Common myeloid progenitor, CD34-positive (primary cell): ENCODE results near the gene P2RY14.

ENCODE experiments used
- CTCF ChIA-PET: fragments of 350-600 bp; sonication (Branson Sonifier 250); formaldehyde crosslinking; loops from one replicate; lab custom pipeline; 2021; ENCODE audit warnings: antibody characterized with exemption; lab: Charles Lee
- POLR2A ChIA-PET: fragments of 350-600 bp; sonication (Branson Sonifier 250); formaldehyde crosslinking; loops from one replicate; lab custom pipeline; 2021; ENCODE audit warnings: antibody characterized with exemption; lab: Charles Lee
- DNase-seq, 3 donors: peaks; one replicate each; pipeline versions ENCODE4 v3.0.0 to v3.0.0-alpha.2; 2013
- H3K27ac ChIP-seq, 2 experiments: 1 replicate in 1 of 2; 2 replicates in 1 of 2; pipeline ENCODE4 v1.7.0; 2013; ENCODE audit warnings: inconsistent platforms in 2 of 2, low read length in 2 of 2, mild to moderate bottlenecking in 2 of 2, low read depth in 1 of 2, moderate library complexity in 1 of 2; ENCODE audit not compliant: severe bottlenecking in 2 of 2, insufficient read depth in 1 of 2, poor library complexity in 1 of 2
- H3K27me3 ChIP-seq, 5 experiments: replicated peaks in 2 of 5; 1 replicate in 3 of 5; 2 replicates in 2 of 5; pipeline versions ENCODE4 v1.6.1 to v1.7.0; 2013; ENCODE audit warnings: low read length in 4 of 5, mild to moderate bottlenecking in 2 of 5, moderate library complexity in 2 of 5, inconsistent platforms in 1 of 5; ENCODE audit not compliant: insufficient read depth in 5 of 5, control insufficient read depth in 4 of 5
- H3K36me3 ChIP-seq, 4 experiments: 1 replicate in 2 of 4; 2 replicates in 2 of 4; pipeline versions ENCODE4 v1.6.1 to v1.7.0; 2013; ENCODE audit warnings: low read length in 3 of 4, control low read depth in 1 of 4, mild to moderate bottlenecking in 1 of 4; ENCODE audit not compliant: control insufficient read depth in 4 of 4, insufficient read depth in 4 of 4
- H3K4me1 ChIP-seq, 4 experiments: 1 replicate in 3 of 4; 2 replicates in 1 of 4; pipeline versions ENCODE4 v1.6.1 to v1.7.1; 2013; ENCODE audit warnings: low read length in 3 of 4, mild to moderate bottlenecking in 3 of 4, control low read depth in 1 of 4, inconsistent platforms in 1 of 4, moderate library complexity in 1 of 4; ENCODE audit not compliant: control insufficient read depth in 4 of 4, insufficient read depth in 4 of 4; ENCODE audit errors: control extremely low read depth in 1 of 4
- H3K4me3 ChIP-seq, 7 experiments: 1 replicate in 4 of 7; 2 replicates in 3 of 7; pipeline versions ENCODE4 v1.5.1 to v1.7.0; 2013; ENCODE audit warnings: mild to moderate bottlenecking in 7 of 7, low read length in 6 of 7, moderate library complexity in 6 of 7, inconsistent platforms in 2 of 7, low read depth in 2 of 7, control low read depth in 1 of 7; ENCODE audit not compliant: insufficient read depth in 4 of 7, control insufficient read depth in 1 of 7; ENCODE audit errors: extremely low read depth in 1 of 7
- H3K9me3 ChIP-seq, 5 experiments: 1 replicate in 4 of 5; 2 replicates in 1 of 5; pipeline versions ENCODE4 v1.6.1 to v1.7.1; 2013; ENCODE audit warnings: low read length in 4 of 5, mild to moderate bottlenecking in 2 of 5, inconsistent platforms in 1 of 5, low read depth in 1 of 5, moderate library complexity in 1 of 5; ENCODE audit not compliant: control insufficient read depth in 4 of 5, insufficient read depth in 2 of 5; ENCODE audit errors: control extremely low read depth in 1 of 5
- WGBS: methylation state at CpG from one replicate; pipeline ENCODE4 v1.1.5; 2013; ENCODE audit not compliant: insufficient coverage; 5-methylcytosine and 5-hydroxymethylcytosine counted together

The P2RY14 gene

DNA sequence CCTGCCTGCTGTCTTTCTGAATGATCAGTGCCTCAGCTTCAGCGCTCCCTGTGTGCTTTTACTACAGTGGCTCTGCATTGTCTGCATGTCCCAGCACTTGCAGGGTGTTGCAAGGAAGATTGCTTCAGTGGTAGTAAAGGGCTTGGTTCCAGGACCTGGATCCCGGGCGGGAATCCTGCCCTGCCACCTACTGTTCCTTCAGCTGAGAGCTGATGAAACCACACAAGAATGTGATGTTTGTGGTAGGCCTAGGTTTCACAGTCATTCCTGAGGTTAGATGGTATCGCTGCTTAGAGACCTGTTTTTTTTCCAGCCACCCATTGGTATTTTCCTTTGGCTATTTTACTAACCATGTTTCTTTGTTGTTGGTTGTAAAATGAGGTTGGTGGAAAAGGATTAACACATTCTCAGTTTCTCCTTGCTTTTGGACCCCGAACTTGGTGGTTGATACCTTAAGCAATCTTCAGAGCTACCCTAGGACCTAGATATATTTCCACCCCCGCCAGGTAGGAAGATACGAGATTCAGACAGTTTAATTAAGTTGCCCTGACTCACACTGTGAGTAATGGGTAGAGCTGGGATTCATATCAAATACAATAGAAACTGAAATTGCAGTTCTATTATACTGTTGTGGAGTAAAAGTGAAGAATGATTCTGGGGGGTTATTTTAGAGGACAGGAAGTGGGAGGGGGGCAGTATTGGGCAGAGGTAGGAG, 26.9 kb upstream of the P2RY14 start:
- no peak overlapping the region for H3K4me3 ChIP-seq
- H3K4me1 ChIP-seq, result peaks cover 0 to 3% (median 0%) of the 10 kb centered on the region in 4 experiments
- no peak for DNase-seq
- ChIA-PET CTCF (interaction anchor here (0.6 to 1.8 kb wide), 7 partner anchors 8 to 357 kb away, joined by 3 to 6 read pairs (median 3); no protein-coding TSS in a partner anchor), POLR2A (no interaction called here)
- H3K27ac ChIP-seq, result no peak overlapping the region
- H3K27me3 ChIP-seq, result no peaks in the 10 kb centered on the region
- no peaks in the 10 kb centered on the region for H3K9me3 ChIP-seq
- peaks cover 0 to 10% (median 4%) of the 10 kb centered on the region in 4 experiments for H3K36me3 ChIP-seq
- 96% methylated on average over 3 of the region's 7 CpGs for WGBS

GRCh38 chr3:151303751-151304150, 25.4 kb upstream of the P2RY14 start:
- ChIA-PET POLR2A (no interaction called here), CTCF (interaction anchor here (1.1 kb wide), 1 partner anchor 42 kb away, joined by 3 read pairs; no protein-coding TSS in a partner anchor)
- H3K27ac ChIP-seq, result no peak overlapping the region
- no peak overlapping the region for H3K4me3 ChIP-seq
- DNase-seq, result no peak
- no peaks in the 10 kb centered on the region for H3K27me3 ChIP-seq
- peaks cover 0 to 10% (median 5%) of the 10 kb centered on the region in 4 experiments for H3K36me3 ChIP-seq
- H3K9me3 ChIP-seq, result no peaks in the 10 kb centered on the region
- peaks cover 0 to 3% (median 0%) of the 10 kb centered on the region in 4 experiments for H3K4me1 ChIP-seq
- WGBS, result 100% methylated on average over 1 of the region's 2 CpGs

DNA sequence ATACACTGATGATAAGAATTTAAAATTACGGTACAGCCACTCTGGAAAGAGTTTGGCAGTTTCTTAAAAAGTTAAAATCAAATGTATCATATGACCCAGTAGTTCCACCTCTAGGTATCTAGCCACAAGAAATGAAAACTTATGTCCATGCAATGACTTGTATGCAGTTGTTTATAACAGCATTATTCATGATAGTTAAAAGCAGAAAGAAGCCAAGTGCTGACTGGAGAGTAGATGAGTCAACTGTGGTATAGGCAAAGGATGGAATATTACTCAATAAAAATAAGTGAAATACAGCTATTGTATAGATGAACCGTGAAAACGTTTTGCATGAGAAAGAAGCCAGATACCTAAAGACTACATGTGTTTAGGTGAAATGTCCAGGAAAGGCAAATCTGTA, 23.4 kb upstream of the P2RY14 start:
- WGBS, result 96% methylated on average over 2 of the region's 3 CpGs
- ChIA-PET CTCF (interaction anchor here (0.9 kb wide), 1 partner anchor 9 kb away, joined by 3 read pairs; no protein-coding TSS in a partner anchor), POLR2A (no interaction called here)
- Histone ChIP-seq H3K36me3 (peaks cover 0 to 10% (median 5%) of the 10 kb centered on the region in 4 experiments), H3K4me3 (no peak overlapping the region), H3K27me3 (no peaks in the 10 kb centered on the region), H3K9me3 (no peaks in the 10 kb centered on the region), H3K27ac (no peak overlapping the region), H3K4me1 (peaks cover 0 to 3% (median 0%) of the 10 kb centered on the region in 4 experiments)
- DNase-seq, result no peak

DNA sequence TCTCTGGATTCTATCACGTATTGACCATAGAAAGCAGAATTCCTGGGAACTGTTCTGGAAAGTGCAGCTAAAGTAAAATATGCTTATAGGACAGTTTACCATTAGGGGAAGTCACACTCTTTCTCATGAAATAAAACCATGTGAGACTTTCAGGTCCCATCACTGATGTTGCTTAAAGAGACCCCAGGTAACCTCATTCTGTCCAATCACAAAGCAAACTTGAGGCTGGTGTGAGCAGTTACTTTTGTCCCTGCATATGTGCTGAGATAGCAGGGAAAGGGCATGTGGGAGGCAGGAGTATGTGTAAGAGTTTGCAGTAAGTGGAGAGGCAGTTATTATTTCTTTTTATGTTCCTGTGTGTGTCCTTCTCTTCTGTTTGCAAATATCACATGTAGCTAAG, 22.2 kb upstream of the P2RY14 start:
- peaks cover 0 to 13% (median 6%) of the 10 kb centered on the region in 4 experiments for H3K36me3 ChIP-seq
- DNase-seq, result no peak
- no peak overlapping the region for H3K27ac ChIP-seq
- H3K9me3 ChIP-seq, result no peaks in the 10 kb centered on the region
- no peak overlapping the region for H3K4me3 ChIP-seq
- H3K27me3 ChIP-seq, result no peaks in the 10 kb centered on the region
- ChIA-PET CTCF (interaction anchor here (1.1 to 1.8 kb wide), 2 partner anchors 8 to 73 kb away, joined by 4 to 5 read pairs; no protein-coding TSS in a partner anchor), POLR2A (no interaction called here)
- H3K4me1 ChIP-seq, result peaks cover 0 to 3% (median 0%) of the 10 kb centered on the region in 4 experiments
- WGBS, result no CpG with 5 or more reads among the region's 1 CpG

GRCh38 chr3:151299006-151299405, 20.7 kb upstream of the P2RY14 start:
- POLR2A ChIA-PET, result no interaction called here
- WGBS, result 100% methylated on average over 1 of the region's 2 CpGs

GRCh38 chr3:151297429-151297828, 19.1 kb upstream of the P2RY14 start:
- WGBS, result 0% methylated on average over 1 of the region's 2 CpGs
- H3K27me3 ChIP-seq, result no peaks in the 10 kb centered on the region
- H3K4me1 ChIP-seq, result no peaks in the 10 kb centered on the region
- no peak for DNase-seq
- peaks cover 0 to 17% (median 3%) of the 10 kb centered on the region in 4 experiments for H3K36me3 ChIP-seq
- no peak overlapping the region for H3K4me3 ChIP-seq
- CTCF ChIA-PET, result interaction anchor here (1.2 to 1.8 kb wide), 2 partner anchors 14 to 23 kb away, joined by 3 to 4 read pairs; no protein-coding TSS in a partner anchor
- POLR2A ChIA-PET, result no interaction called here
- H3K9me3 ChIP-seq, result no peaks in the 10 kb centered on the region
- no peak overlapping the region for H3K27ac ChIP-seq

More at GRCh38 chr3:151299006-151299405, 20.7 kb upstream of the P2RY14 start:
- Histone ChIP-seq H3K4me3 (no peak overlapping the region), H3K27me3 (no peaks in the 10 kb centered on the region), H3K9me3 (no peaks in the 10 kb centered on the region), H3K27ac (no peak overlapping the region), H3K36me3 (peaks cover 0 to 20% (median 6%) of the 10 kb centered on the region in 4 experiments), H3K4me1 (no peaks in the 10 kb centered on the region)
- DNase-seq, result no peak
- CTCF ChIA-PET, result interaction anchor here (0.9 to 1.9 kb wide), 5 partner anchors 9 to 30 kb away, joined by 3 to 4 read pairs (median 3); no protein-coding TSS in a partner anchor

DNA sequence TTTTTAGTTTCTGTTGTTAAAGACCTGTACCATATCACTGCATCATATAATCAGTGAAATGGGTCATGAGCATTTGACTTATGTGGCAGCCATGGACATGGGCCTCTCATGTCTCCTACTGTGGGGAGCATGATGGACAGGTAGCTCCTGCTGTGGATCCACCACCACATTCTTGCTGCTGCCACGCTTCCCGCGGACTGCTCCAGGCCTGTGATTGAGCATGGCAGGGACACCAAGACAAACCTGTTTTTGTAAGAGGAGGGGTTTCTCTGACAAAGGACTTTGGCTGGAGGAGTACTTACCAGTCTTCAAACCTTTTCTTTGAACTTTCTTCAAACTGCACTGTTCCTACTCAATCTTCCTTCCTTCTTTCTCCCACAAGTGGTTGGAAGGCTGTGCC, 17.9 kb upstream of the P2RY14 start:
- H3K4me1 ChIP-seq, result no peaks in the 10 kb centered on the region
- no peak overlapping the region for H3K27ac ChIP-seq
- no peaks in the 10 kb centered on the region for H3K27me3 ChIP-seq
- CTCF ChIA-PET, result no interaction called here
- no CpG with 5 or more reads among the region's 3 CpGs for WGBS
- no peak overlapping the region for H3K4me3 ChIP-seq
- POLR2A ChIA-PET, result no interaction called here
- DNase-seq, result no peak
- H3K9me3 ChIP-seq, result no peaks in the 10 kb centered on the region
- peaks cover 0 to 17% (median 3%) of the 10 kb centered on the region in 4 experiments for H3K36me3 ChIP-seq
